Stimulated activated CD4-positive, alpha-beta T cell treated with anti-CD3 and anti-CD28 coated beads, Interleukin-2, amount 100 ng/mL, for 24 hours (primary cell): ENCODE results near the gene PHACTR1.
"Not testable (repeated sequence)": the region's sequence is repeated elsewhere in the genome, so short reads cannot be mapped to it uniquely, and the experiment has no call there.

Experiments
- DNase-seq, 2 donors: peaks; one replicate each; pipeline ENCODE4 v3.0.0-alpha.2; 2020

The PHACTR1 gene

GRCh38 chr6:12911427-12911826, 194.9 kb downstream of the PHACTR1 start:
- DNase-seq = no peak

- no peak for DNase-seq
Measured at GRCh38 chr6:12913201-12913600, 196.6 kb downstream of the PHACTR1 start.

- no peak for DNase-seq
Measured at GRCh38 chr6:12916006-12916405, 199.4 kb downstream of the PHACTR1 start.

GRCh38 chr6:12916420-12917136, 200.0 kb downstream of the PHACTR1 start:
- no peak for DNase-seq

- DNase-seq = no peak
Measured at GRCh38 chr6:12921467-12921866, 204.9 kb downstream of the PHACTR1 start.

GRCh38 chr6:12923644-12924235, 207.2 kb downstream of the PHACTR1 start:
- no peak for DNase-seq

GRCh38 chr6:12924911-12925310, 208.3 kb downstream of the PHACTR1 start:
- DNase-seq = no peak

- DNase-seq = no peak
Measured at GRCh38 chr6:12927746-12928145, 211.2 kb downstream of the PHACTR1 start.

- DNase-seq = no peak
Measured at GRCh38 chr6:12929678-12930077, 213.1 kb downstream of the PHACTR1 start.

GRCh38 chr6:12931639-12932038, 215.1 kb downstream of the PHACTR1 start:
- no peak for DNase-seq

GRCh38 chr6:12935637-12936036, 219.1 kb downstream of the PHACTR1 start:
- no peak for DNase-seq

- DNase-seq = no peak
Measured at GRCh38 chr6:12937971-12938370, 221.4 kb downstream of the PHACTR1 start.

GRCh38 chr6:12939314-12939713, 222.7 kb downstream of the PHACTR1 start:
- no peak for DNase-seq

- no peak for DNase-seq
Measured at GRCh38 chr6:12941422-12941821, 224.9 kb downstream of the PHACTR1 start.

GRCh38 chr6:12943549-12943948, 227.0 kb downstream of the PHACTR1 start:
- DNase-seq = no peak

- DNase-seq = no peak
Measured at GRCh38 chr6:12944001-12944400, 227.4 kb downstream of the PHACTR1 start.

- not testable (repeated sequence) for DNase-seq
Measured at GRCh38 chr6:12944528-12944927, 228.0 kb downstream of the PHACTR1 start.

GRCh38 chr6:12947151-12947871, 230.7 kb downstream of the PHACTR1 start:
- no peak for DNase-seq

- DNase-seq = no peak
Measured at GRCh38 chr6:12947967-12948366, 231.4 kb downstream of the PHACTR1 start.

- no peak for DNase-seq
Measured at GRCh38 chr6:12950976-12951375, 234.4 kb downstream of the PHACTR1 start.

GRCh38 chr6:12951415-12951814, 234.8 kb downstream of the PHACTR1 start:
- no peak for DNase-seq

- DNase-seq = no peak
Measured at GRCh38 chr6:12952318-12952717, 235.8 kb downstream of the PHACTR1 start.

- no peak for DNase-seq
Measured at GRCh38 chr6:12955956-12956355, 239.4 kb downstream of the PHACTR1 start.

GRCh38 chr6:12956991-12957320, 240.4 kb downstream of the PHACTR1 start:
- no peak for DNase-seq
